Neural crest cell (in vitro differentiated cells): ENCODE data around the gene FCER2. TPM values are rescaled to one million over a fixed set of nuclear protein-coding genes. Genes with fewer than 3 reads are reported as not detected.

Experiments
- DNase-seq: peaks from one replicate; pipeline ENCODE4 v3.0.0; 2021; ENCODE audit warnings: low read depth, mixed read lengths, low spot score
- H3K27ac Mint-ChIP-seq: one replicate; pipeline ENCODE4 v1.8.0; 2021; ENCODE audit warnings: mild to moderate bottlenecking, mixed read lengths; ENCODE audit not compliant: unreplicated experiment
- H3K27me3 Mint-ChIP-seq: 2 replicates; pipeline ENCODE4 v1.8.0; 2021; ENCODE audit warnings: low read depth, mild to moderate bottlenecking, mixed read lengths
- H3K36me3 Mint-ChIP-seq: 2 replicates; pipeline ENCODE4 v1.8.0; 2021; ENCODE audit warnings: low read depth, mild to moderate bottlenecking, mixed read lengths
- H3K4me1 Mint-ChIP-seq: 2 replicates; pipeline ENCODE4 v1.8.0; 2021; ENCODE audit warnings: mixed read lengths
- H3K4me3 Mint-ChIP-seq: one replicate; pipeline ENCODE4 v1.8.0; 2021; ENCODE audit warnings: mild to moderate bottlenecking, mixed read lengths
- H3K9me3 Mint-ChIP-seq: 2 replicates; pipeline ENCODE4 v1.8.0; 2021; ENCODE audit warnings: mixed read lengths
- CTCF ChIP-seq: fragments of 200-600 bp; sonication (generic); conservative IDR thresholded peaks from 2 replicates; pipeline ENCODE4 v1.5.0; 2021; ENCODE audit warnings: antibody characterized with exemption, mild to moderate bottlenecking
- total RNA-seq: library from RNA; stranded (reverse); gene quantifications from 2 replicates; pipeline ENCODE4 v1.2.1, GENCODE V29; 2021

Gene FCER2
- total RNA-seq, 1 donor from 2014 or later = not detected

- no peaks in the 10 kb centered on the region for H3K36me3 Mint-ChIP-seq
- H3K4me1 Mint-ChIP-seq = no peaks in the 10 kb centered on the region
- H3K27ac Mint-ChIP-seq = no peak overlapping the region
- no peak for DNase-seq
- H3K9me3 Mint-ChIP-seq = peaks cover 3% of the 10 kb centered on the region
- TF ChIP-seq CTCF = no peak
- H3K4me3 Mint-ChIP-seq = no peak overlapping the region
- peaks cover 75% of the 10 kb centered on the region for H3K27me3 Mint-ChIP-seq
Measured at GRCh38 chr19:7676376-7676775, 25.6 kb downstream of the FCER2 start.

- no peaks in the 10 kb centered on the region for H3K36me3 Mint-ChIP-seq
- H3K27ac Mint-ChIP-seq = no peak overlapping the region
- peaks cover 87% of the 10 kb centered on the region for H3K27me3 Mint-ChIP-seq
- H3K4me3 Mint-ChIP-seq = peak overlapping the region; percentile 17
- H3K4me1 Mint-ChIP-seq = no peaks in the 10 kb centered on the region
- peak; percentile 50 for DNase-seq
- peaks cover 3% of the 10 kb centered on the region for H3K9me3 Mint-ChIP-seq
- TF ChIP-seq CTCF = no peak
Measured at GRCh38 chr19:7674010-7675005, 27.6 kb downstream of the FCER2 start.

- H3K27me3 Mint-ChIP-seq = peaks cover 88% of the 10 kb centered on the region
- no peaks in the 10 kb centered on the region for H3K4me1 Mint-ChIP-seq
- H3K4me3 Mint-ChIP-seq = no peak overlapping the region
- TF ChIP-seq CTCF = no peak
- no peaks in the 10 kb centered on the region for H3K36me3 Mint-ChIP-seq
- peaks cover 3% of the 10 kb centered on the region for H3K9me3 Mint-ChIP-seq
- DNase-seq = no peak
- no peak overlapping the region for H3K27ac Mint-ChIP-seq
Measured at GRCh38 chr19:7672522-7672921, 29.4 kb downstream of the FCER2 start.

- Mint-ChIP-seq H3K4me3 (no peak overlapping the region), H3K4me1 (no peaks in the 10 kb centered on the region), H3K27me3 (peaks cover 85% of the 10 kb centered on the region), H3K9me3 (peaks cover 3% of the 10 kb centered on the region), H3K27ac (no peak overlapping the region), H3K36me3 (no peaks in the 10 kb centered on the region)
- DNase-seq = no peak
- no peak for TF ChIP-seq CTCF
Measured at GRCh38 chr19:7670790-7671189, 31.1 kb downstream of the FCER2 start.

GRCh38 chr19:7670150-7670783, 31.7 kb downstream of the FCER2 start:
- peaks cover 3% of the 10 kb centered on the region for H3K9me3 Mint-ChIP-seq
- no peak for DNase-seq
- no peaks in the 10 kb centered on the region for H3K4me1 Mint-ChIP-seq
- H3K27me3 Mint-ChIP-seq = peaks cover 87% of the 10 kb centered on the region
- no peak overlapping the region for H3K27ac Mint-ChIP-seq
- no peak overlapping the region for H3K4me3 Mint-ChIP-seq
- no peak for TF ChIP-seq CTCF
- H3K36me3 Mint-ChIP-seq = no peaks in the 10 kb centered on the region
